Lung (tissue), 12 donors: ENCODE data around the gene AFAP1. TPM values are rescaled to one million over a fixed set of nuclear protein-coding genes. Genes with fewer than 3 reads are reported as not detected.

Source experiments
- ATAC-seq: fragments of 200-7000 bp; cut with Tn5 transposase; one replicate; pipeline ENCODE4 v1.9.1; 2020; ENCODE audit warnings: moderate number of reproducible peaks; ENCODE audit not compliant: insufficient read depth, low FRiP score
- DNase-seq, 3 donors: peaks; one replicate each; pipeline ENCODE4 v3.0.0-alpha.2; 2013 to 2017
- H3K27ac ChIP-seq, 2 donors: one replicate each; pipeline ENCODE4 v1.5.1; 2013; ENCODE audit warnings: mild to moderate bottlenecking in 2 of 2, moderate library complexity in 2 of 2, control low read depth in 1 of 2, inconsistent platforms in 1 of 2, low read depth in 1 of 2, low read length in 1 of 2
- H3K27me3 ChIP-seq, 3 donors: one replicate each; pipeline ENCODE4 v1.5.1; 2013; ENCODE audit warnings: low read length in 2 of 3; ENCODE audit not compliant: control insufficient read depth in 3 of 3, insufficient read depth in 3 of 3
- H3K36me3 ChIP-seq, 4 donors: one replicate each; pipeline ENCODE4 v1.5.1; 2013; ENCODE audit warnings: low read length in 4 of 4, mild to moderate bottlenecking in 1 of 4, moderate library complexity in 1 of 4; ENCODE audit not compliant: control insufficient read depth in 4 of 4, insufficient read depth in 4 of 4
- H3K4me1 ChIP-seq, 5 donors: one replicate each; pipeline ENCODE4 v1.5.1; 2013; ENCODE audit warnings: low read length in 5 of 5, mild to moderate bottlenecking in 2 of 5, moderate library complexity in 1 of 5; ENCODE audit not compliant: control insufficient read depth in 5 of 5, insufficient read depth in 5 of 5
- H3K4me3 ChIP-seq: one replicate; pipeline ENCODE4 v1.5.1; 2013; ENCODE audit warnings: mild to moderate bottlenecking, control low read depth, moderate library complexity
- H3K9ac ChIP-seq, 2 donors: one replicate each; pipeline ENCODE4 v1.5.1; 2013; ENCODE audit warnings: low read length in 2 of 2, control low read depth in 1 of 2; ENCODE audit not compliant: insufficient read depth in 1 of 2
- H3K9me3 ChIP-seq, 4 donors: one replicate each; pipeline ENCODE4 v1.5.1; 2013; ENCODE audit warnings: low read length in 3 of 4, mild to moderate bottlenecking in 1 of 4, moderate library complexity in 1 of 4; ENCODE audit not compliant: control insufficient read depth in 4 of 4, insufficient read depth in 3 of 4
- WGBS, 2 donors: extraction: QIAGEN DNeasy Blood & Tissue Kit; methylation state at CpG; one replicate each; pipeline ENCODE4 v1.1.7; 2013; 5-methylcytosine and 5-hydroxymethylcytosine counted together
- polyA plus RNA-seq, 2 donors: library from polyadenylated mRNA; stranded (reverse); fragments of 200-250 nt; gene quantifications; one replicate each; pipeline ENCODE4 v1.2.1, GENCODE V29; 2013
- total RNA-seq, 2 donors: library from RNA; depleted of rRNA in 1 of 2; stranded (reverse); fragments of >200 nt in 1 of 2; gene quantifications; one replicate each; pipeline ENCODE4 v1.2.1, GENCODE V29; 2014 to 2021
- TF ChIP-seq, protein P1 (sequence below): IDR thresholded peaks from 2 replicates; pipeline ENCODE4 v1.5.1; 2012; ENCODE audit warnings: mild to moderate bottlenecking; ENCODE audit errors: control extremely low read depth, extremely low read depth
- donor health status: control.
- donor health status: control.
- donor health status: Bipolar disorder and iron deficiency.
- donor health status: healthy.
- donor health status: DM: yes; HTN: yes; CAD: no.

AFAP1 gene
- total and polyA plus RNA-seq, 4 donors = 5.3 to 34.1 (median 12.3) TPM

DNA sequence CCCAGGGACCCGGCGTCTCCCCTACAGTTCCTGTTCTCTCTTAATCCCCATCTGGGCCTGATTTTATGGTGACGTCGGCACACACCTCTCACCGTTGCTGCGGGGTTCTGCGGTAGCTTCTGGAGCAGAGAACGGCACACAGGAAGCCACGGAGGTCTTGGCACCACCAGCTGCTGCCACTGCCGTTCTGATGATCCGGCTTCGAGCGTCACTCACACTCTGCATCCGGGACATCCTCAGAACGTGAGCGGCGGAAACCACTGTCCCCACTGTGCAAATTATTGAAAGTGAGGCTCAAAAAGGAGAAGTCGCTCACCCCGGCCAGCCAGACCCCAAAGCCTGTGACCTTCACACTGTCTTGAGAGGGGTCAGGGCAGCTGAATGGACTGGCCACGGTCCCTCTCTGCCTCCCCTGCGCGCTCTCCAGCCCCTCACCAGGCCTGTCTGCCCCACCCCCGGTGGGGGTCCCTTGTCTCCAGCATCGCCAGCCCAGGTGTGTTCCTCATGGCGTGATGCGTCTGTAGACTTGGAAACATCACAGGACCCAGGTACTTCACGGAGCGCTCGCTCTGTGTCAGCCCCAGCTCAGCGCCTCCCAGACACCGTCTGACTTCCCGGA lies 201.1 kb downstream of the AFAP1 start:
- DNase-seq = no peak
- ATAC-seq = no peak
- WGBS, 2 donors = 90 to 91% methylated on average over 32 of the region's 32 CpGs

DNA sequence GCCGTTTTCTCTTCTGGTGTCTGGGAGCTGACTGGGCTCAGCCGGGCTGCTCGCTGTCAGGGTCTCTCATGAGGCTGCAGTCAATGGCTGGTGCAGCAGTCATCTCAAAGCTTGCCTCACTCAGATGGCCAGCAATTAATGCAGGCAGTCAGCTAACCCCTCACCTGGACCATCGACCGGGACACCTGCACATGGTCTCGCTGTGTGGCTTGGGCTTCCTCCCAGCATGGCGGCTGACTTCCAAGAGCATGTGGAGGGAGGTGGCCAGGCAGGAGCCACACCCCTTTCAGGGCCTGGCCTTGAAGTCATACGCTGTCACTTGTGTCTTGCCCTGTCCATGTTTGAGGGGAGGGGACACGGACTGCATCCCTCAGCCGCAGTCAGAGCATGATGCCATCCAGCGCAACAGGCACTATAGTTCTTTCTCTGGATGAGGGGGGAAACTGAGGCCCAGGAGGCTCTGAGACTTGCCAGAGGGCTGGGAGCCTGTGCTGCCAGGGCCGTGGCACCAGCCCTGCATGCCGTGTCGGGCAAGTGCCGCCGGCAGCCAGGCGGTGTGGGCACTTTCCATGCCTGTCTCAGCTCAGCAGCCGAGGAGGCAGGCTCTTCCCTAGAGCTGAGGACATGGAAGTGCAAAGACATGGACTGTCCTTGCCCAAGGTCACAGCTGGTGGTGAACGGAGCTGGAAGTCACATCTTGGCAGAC lies 201.8 kb downstream of the AFAP1 start:
- no peak overlapping the region for H3K9ac ChIP-seq
- TF ChIP-seq, protein P1, sequence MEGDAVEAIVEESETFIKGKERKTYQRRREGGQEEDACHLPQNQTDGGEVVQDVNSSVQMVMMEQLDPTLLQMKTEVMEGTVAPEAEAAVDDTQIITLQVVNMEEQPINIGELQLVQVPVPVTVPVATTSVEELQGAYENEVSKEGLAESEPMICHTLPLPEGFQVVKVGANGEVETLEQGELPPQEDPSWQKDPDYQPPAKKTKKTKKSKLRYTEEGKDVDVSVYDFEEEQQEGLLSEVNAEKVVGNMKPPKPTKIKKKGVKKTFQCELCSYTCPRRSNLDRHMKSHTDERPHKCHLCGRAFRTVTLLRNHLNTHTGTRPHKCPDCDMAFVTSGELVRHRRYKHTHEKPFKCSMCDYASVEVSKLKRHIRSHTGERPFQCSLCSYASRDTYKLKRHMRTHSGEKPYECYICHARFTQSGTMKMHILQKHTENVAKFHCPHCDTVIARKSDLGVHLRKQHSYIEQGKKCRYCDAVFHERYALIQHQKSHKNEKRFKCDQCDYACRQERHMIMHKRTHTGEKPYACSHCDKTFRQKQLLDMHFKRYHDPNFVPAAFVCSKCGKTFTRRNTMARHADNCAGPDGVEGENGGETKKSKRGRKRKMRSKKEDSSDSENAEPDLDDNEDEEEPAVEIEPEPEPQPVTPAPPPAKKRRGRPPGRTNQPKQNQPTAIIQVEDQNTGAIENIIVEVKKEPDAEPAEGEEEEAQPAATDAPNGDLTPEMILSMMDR = no peak
- ATAC-seq = no peak
- no peaks in the 10 kb centered on the region for H3K27me3 ChIP-seq
- H3K4me1 ChIP-seq = no peaks in the 10 kb centered on the region
- no peaks in the 10 kb centered on the region for H3K36me3 ChIP-seq
- H3K4me3 ChIP-seq = no peak overlapping the region
- WGBS, 2 donors = 90 to 95% methylated on average over 19 of the region's 19 CpGs
- no peak for DNase-seq
- no peak overlapping the region for H3K27ac ChIP-seq
- H3K9me3 ChIP-seq = peaks cover 0 to 17% (median 0%) of the 10 kb centered on the region in 4 donors

More for the DNA sequence above, 201.1 kb downstream of the AFAP1 start:
- Histone ChIP-seq H3K27ac (no peak overlapping the region), H3K9ac (no peak overlapping the region), H3K4me3 (no peak overlapping the region), H3K4me1 (peaks cover 0 to 4% (median 0%) of the 10 kb centered on the region in 5 donors), H3K27me3 (no peaks in the 10 kb centered on the region), H3K9me3 (peaks cover 0 to 17% (median 0%) of the 10 kb centered on the region in 4 donors), H3K36me3 (no peaks in the 10 kb centered on the region)
- TF ChIP-seq, protein P1 = no peak

DNA sequence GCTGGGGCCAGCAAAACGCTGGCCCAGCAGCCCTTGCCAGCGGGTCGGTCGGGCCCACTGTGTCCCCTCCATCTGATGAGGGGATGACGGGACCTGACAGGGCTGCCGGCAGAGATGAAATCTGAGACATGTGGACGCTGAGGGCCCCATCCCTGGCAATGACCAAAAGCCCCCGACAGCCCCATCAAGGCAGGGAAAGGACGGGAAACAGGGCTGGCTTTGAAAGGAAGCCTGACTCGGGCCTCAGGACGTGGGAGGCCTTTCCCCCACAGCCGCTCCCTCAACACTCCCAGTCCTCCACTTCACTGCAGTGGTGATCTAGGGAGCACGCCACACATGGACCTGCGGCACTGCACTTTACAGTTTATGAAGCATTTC lies 202.4 kb downstream of the AFAP1 start:
- TF ChIP-seq, protein P1 = no peak
- 76 to 78% methylated on average over 14 of the region's 14 CpGs for WGBS, 2 donors

More for the DNA sequence above, 202.4 kb downstream of the AFAP1 start:
- Histone ChIP-seq H3K9me3 (peaks cover 0 to 17% (median 0%) of the 10 kb centered on the region in 4 donors), H3K27ac (no peak overlapping the region), H3K4me3 (no peak overlapping the region), H3K4me1 (no peaks in the 10 kb centered on the region), H3K9ac (no peak overlapping the region), H3K27me3 (no peaks in the 10 kb centered on the region), H3K36me3 (no peaks in the 10 kb centered on the region)
- ATAC-seq (no peak), DNase-seq (no peak)
